Endothelial cell (in vitro differentiated cells): ENCODE data around the gene PLCH2. TPM values are rescaled to one million over a fixed set of nuclear protein-coding genes. Genes with fewer than 3 reads are reported as not detected.

Experiments
- DNase-seq: peaks from one replicate; pipeline ENCODE4 v3.0.0; 2021; ENCODE audit warnings: low spot score
- H3K27ac Mint-ChIP-seq: one replicate; pipeline ENCODE4 v1.8.0; 2021; ENCODE audit warnings: mixed read lengths, inconsistent platforms; ENCODE audit not compliant: unreplicated experiment
- H3K27me3 Mint-ChIP-seq: one replicate; pipeline ENCODE4 v1.8.0; 2021; ENCODE audit warnings: mild to moderate bottlenecking, moderate library complexity, mixed read lengths, inconsistent platforms; ENCODE audit not compliant: unreplicated experiment
- H3K36me3 Mint-ChIP-seq: one replicate; pipeline ENCODE4 v1.8.0; 2021; ENCODE audit warnings: mild to moderate bottlenecking, low read depth, mixed read lengths, inconsistent platforms; ENCODE audit not compliant: unreplicated experiment
- H3K4me1 Mint-ChIP-seq: one replicate; pipeline ENCODE4 v1.8.0; 2021; ENCODE audit warnings: mild to moderate bottlenecking, mixed read lengths, inconsistent platforms; ENCODE audit not compliant: unreplicated experiment
- H3K4me3 Mint-ChIP-seq: one replicate; pipeline ENCODE4 v1.8.0; 2021; ENCODE audit warnings: mild to moderate bottlenecking, mixed read lengths, inconsistent platforms; ENCODE audit not compliant: unreplicated experiment
- H3K9me3 Mint-ChIP-seq: one replicate; pipeline ENCODE4 v1.8.0; 2021; ENCODE audit warnings: mixed read lengths, inconsistent platforms; ENCODE audit not compliant: unreplicated experiment
- total RNA-seq: library from RNA; stranded (reverse); fragmentation: NEBNext Ultra II Directional; extraction: Animal tissue kit (Norgen Biotek cat#: 25700); gene quantifications from one replicate; pipeline ENCODE4 v1.2.1, GENCODE V29; 2021; ENCODE audit not compliant: unreplicated experiment
- TF ChIP-seq, protein P1 (sequence below): fragments of 200-600 bp; sonication (generic); IDR thresholded peaks from one replicate; pipeline ENCODE4 v1.5.0; 2021; ENCODE audit warnings: antibody characterized with exemption; ENCODE audit not compliant: unreplicated experiment

PLCH2 gene
- total RNA-seq, 1 donor from 2014 or later: not detected

DNA sequence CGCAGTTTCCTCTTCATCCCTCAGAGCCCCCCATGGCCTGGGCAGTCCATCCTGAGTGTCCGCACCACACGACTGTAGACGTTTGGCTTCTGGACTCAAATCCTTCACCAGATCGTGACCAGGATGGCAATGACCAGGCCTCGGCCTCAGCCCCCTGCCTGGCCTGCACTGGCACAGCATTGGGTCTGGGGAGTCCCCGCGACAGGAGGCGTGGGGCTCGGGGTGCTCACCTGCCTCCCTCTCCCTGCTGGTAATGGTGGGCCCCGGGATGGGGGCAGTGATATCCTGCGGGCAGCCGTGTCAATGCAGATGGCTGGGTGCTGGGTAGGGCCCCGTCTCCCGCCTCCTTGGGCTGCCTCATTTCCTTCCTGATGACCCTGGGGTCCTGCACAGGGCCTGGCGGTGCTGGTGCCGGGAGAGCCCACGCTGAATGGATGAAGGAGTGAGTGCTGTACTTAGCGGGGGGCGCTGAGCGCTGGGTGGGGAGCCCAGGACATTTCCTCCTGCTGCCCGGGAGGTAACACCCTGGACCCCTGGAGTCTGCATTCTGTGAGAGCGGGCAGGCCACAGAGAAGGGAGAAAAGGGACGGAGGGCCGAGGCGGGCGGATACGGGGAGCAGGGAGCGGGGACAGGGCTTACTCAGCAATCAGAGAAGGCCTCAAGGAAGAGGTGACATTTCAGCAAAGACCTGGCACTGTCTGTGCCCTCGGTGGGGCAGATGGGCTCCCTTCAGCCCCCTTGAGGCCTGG is 78.0 kb downstream of the PLCH2 start:
- Mint-ChIP-seq H3K4me1 (no peaks in the 10 kb centered on the region), H3K4me3 (no peak overlapping the region), H3K9me3 (no peaks in the 10 kb centered on the region), H3K36me3 (no peaks in the 10 kb centered on the region), H3K27ac (no peak overlapping the region), H3K27me3 (peaks cover 7% of the 10 kb centered on the region)
- TF ChIP-seq, protein P1, sequence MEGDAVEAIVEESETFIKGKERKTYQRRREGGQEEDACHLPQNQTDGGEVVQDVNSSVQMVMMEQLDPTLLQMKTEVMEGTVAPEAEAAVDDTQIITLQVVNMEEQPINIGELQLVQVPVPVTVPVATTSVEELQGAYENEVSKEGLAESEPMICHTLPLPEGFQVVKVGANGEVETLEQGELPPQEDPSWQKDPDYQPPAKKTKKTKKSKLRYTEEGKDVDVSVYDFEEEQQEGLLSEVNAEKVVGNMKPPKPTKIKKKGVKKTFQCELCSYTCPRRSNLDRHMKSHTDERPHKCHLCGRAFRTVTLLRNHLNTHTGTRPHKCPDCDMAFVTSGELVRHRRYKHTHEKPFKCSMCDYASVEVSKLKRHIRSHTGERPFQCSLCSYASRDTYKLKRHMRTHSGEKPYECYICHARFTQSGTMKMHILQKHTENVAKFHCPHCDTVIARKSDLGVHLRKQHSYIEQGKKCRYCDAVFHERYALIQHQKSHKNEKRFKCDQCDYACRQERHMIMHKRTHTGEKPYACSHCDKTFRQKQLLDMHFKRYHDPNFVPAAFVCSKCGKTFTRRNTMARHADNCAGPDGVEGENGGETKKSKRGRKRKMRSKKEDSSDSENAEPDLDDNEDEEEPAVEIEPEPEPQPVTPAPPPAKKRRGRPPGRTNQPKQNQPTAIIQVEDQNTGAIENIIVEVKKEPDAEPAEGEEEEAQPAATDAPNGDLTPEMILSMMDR: no peak
- DNase-seq: no peak

DNA sequence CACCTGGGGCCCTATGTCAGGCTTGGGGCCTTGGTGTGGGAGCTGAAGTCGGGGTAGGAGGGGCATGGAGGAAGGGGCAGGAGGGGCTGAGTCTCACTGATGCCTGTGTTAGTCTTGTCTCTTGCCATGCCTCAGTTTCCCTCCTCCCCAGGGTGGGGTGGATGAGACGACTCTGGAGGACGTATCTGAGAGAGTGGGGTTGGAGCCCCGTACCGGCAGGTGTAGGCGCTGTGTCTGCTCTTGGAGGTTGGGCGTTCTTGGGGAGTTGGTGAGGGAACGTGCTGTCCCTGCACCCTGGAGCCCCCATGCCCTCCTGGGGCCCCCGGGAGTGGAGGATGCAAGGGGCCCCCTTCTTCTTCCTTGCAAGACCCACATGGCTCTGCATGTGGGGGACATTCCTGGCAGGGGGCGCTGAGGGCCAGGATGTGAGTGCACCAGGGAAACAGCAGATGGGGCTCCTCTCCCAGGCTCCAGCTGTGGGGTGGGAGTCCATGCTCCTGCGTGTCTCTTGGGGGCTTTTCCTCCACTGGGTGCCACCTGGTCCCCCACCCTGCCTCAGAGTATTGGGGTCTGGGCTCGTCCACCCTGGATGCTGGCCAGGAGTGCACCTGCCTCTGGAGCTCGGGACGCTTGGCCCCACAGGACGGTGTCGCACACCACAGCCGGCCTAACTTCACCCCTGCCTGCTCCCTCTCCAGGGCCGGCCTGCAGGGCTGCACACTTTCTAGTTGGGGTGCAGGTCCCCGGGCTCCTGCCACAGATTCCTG is 78.7 kb downstream of the PLCH2 start:
- no peak for DNase-seq
- Mint-ChIP-seq H3K27me3 (peaks cover 7% of the 10 kb centered on the region), H3K36me3 (no peaks in the 10 kb centered on the region), H3K27ac (no peak overlapping the region), H3K9me3 (no peaks in the 10 kb centered on the region), H3K4me1 (no peaks in the 10 kb centered on the region), H3K4me3 (no peak overlapping the region)
- TF ChIP-seq, protein P1: no peak

Other genes with a start within 250 kb of the PLCH2 start
- gene SKI, start 248.0 kb upstream of the PLCH2 start, total RNA-seq: 73.3 TPM
- gene MORN1, start 84.7 kb upstream of the PLCH2 start, total RNA-seq: 12.1 TPM
- gene RER1, start 84.4 kb upstream of the PLCH2 start, total RNA-seq: 141 TPM
- gene PEX10, start 63.7 kb upstream of the PLCH2 start, total RNA-seq: 25.4 TPM
- 32.3 TPM for gene PANK4, start 50.3 kb downstream of the PLCH2 start, total RNA-seq
- gene HES5, start 54.0 kb downstream of the PLCH2 start, total RNA-seq: not detected
- gene TNFRSF14, start 80.1 kb downstream of the PLCH2 start, total RNA-seq: 0.26 TPM
- 35.6 TPM for gene PRXL2B, start 110.5 kb downstream of the PLCH2 start, total RNA-seq
- not detected for gene MMEL1, start 156.7 kb downstream of the PLCH2 start, total RNA-seq